Vagina (tissue), 2 donors: ENCODE data around the gene STKLD1.

Experiments used
- POLR2A ChIP-seq, 2 donors: fragments of 450-650 bp; IDR thresholded peaks; one replicate each; pipeline ENCODE4 v1.6.1; 2017; ENCODE audit warnings: antibody characterized with exemption in 2 of 2, mild to moderate bottlenecking in 2 of 2, moderate library complexity in 2 of 2
- POLR2AphosphoS5 ChIP-seq, 2 donors: sonication (generic); formaldehyde crosslinking; IDR thresholded peaks; one replicate each; pipeline ENCODE4 v1.9.0; 2017; ENCODE audit warnings: antibody characterized with exemption in 2 of 2, mild to moderate bottlenecking in 2 of 2, low read depth in 1 of 2; ENCODE audit not compliant: insufficient read depth in 1 of 2
- TF ChIP-seq, protein P1 (sequence below), 3 experiments: fragments of 450-650 bp in 2 of 3; fragments of 200-600 bp in 1 of 3; sonication (generic) in 1 of 3; IDR thresholded peaks; one replicate each; pipeline ENCODE4 v1.5.1; 2017 to 2019; ENCODE audit warnings: antibody characterized with exemption in 3 of 3, mild to moderate bottlenecking in 2 of 3, moderate library complexity in 2 of 3

DNA sequence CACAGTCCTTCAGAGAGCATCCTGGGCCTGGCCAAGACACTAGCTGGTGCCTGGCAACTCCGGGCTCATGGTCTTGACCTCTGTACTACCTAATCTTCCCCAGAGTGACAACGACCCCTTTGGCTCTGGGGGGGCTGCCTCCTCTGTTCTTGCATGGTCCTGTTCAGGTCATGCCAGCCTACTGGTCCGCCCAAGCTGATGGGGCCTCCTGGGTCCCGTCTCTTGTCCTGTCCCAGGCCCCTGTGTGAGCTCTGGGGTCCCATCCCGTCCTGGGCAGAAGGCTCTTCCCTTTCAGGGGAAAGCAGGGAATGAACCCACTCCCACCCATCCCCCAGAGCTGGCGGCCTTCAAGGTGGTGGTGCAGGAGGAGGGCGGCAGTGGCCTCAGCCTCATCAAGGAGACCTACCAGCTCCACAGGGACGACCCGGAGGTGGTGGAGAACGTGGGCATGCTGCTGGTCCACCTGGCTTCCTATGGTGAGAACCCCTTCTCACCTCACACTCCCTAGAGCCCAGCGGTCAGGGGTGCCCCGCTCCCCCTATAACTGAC lies 28.4 kb downstream of the STKLD1 start:
- TF ChIP-seq, protein P1, sequence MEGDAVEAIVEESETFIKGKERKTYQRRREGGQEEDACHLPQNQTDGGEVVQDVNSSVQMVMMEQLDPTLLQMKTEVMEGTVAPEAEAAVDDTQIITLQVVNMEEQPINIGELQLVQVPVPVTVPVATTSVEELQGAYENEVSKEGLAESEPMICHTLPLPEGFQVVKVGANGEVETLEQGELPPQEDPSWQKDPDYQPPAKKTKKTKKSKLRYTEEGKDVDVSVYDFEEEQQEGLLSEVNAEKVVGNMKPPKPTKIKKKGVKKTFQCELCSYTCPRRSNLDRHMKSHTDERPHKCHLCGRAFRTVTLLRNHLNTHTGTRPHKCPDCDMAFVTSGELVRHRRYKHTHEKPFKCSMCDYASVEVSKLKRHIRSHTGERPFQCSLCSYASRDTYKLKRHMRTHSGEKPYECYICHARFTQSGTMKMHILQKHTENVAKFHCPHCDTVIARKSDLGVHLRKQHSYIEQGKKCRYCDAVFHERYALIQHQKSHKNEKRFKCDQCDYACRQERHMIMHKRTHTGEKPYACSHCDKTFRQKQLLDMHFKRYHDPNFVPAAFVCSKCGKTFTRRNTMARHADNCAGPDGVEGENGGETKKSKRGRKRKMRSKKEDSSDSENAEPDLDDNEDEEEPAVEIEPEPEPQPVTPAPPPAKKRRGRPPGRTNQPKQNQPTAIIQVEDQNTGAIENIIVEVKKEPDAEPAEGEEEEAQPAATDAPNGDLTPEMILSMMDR (IDR thresholded peaks at IDR 0.05) = no peak
- TF ChIP-seq POLR2A (IDR thresholded peaks at IDR 0.05) (no peak), POLR2AphosphoS5 (IDR thresholded peaks at IDR 0.05; ENCODE audit: insufficient read depth in 1 of 2, low read depth in 1 of 2) (no peak)
